Astrocyte of the cerebellum (primary cell): Measurements from ENCODE around the gene MBNL2.

ENCODE experiments used
- DNase-seq: peaks from one replicate; pipeline ENCODE4 v3.0.0-alpha.2; 2011; ENCODE audit warnings: low read depth
- H3K4me3 ChIP-seq: 2 replicates; pipeline ENCODE4 v1.5.1; 2011; ENCODE audit warnings: mild to moderate bottlenecking, low read depth, low read length, moderate library complexity
- in situ Hi-C: cut with HindIII; loops from 2 replicates; pipeline ENCODE4 v1.10.0; 2017; ENCODE audit warnings: low sequenced_read_pairs
- TF ChIP-seq, protein P1 (sequence below): IDR thresholded peaks from 2 replicates; pipeline ENCODE4 v1.5.1; 2012; ENCODE audit warnings: low read length, low read depth, moderate library complexity, mild to moderate bottlenecking; ENCODE audit errors: missing control alignments

Gene MBNL2

DNA sequence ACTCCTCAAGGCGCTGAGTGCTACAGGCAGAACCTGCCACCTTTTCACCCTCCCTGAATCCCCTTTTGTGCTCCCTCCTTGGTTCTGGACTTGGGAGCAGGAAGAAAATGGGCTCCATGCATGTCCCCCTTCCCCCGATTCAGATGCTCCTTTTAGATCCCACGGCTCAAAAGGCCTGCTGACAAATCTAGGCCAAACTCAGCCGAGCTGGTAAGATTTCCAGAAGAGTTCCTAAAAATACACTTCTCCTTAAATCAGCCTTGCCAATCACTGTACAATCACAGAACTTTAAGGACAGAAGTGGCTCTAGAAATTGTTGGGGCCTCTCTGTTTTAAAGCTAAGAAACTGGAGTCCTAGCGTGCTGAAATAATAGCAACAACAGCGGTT, 37.3 kb downstream of the MBNL2 start:
- in situ Hi-C loops, result no loop called here
- DNase-seq, result no peak
- H3K4me3 ChIP-seq, result no peak overlapping the region
- TF ChIP-seq, protein P1, sequence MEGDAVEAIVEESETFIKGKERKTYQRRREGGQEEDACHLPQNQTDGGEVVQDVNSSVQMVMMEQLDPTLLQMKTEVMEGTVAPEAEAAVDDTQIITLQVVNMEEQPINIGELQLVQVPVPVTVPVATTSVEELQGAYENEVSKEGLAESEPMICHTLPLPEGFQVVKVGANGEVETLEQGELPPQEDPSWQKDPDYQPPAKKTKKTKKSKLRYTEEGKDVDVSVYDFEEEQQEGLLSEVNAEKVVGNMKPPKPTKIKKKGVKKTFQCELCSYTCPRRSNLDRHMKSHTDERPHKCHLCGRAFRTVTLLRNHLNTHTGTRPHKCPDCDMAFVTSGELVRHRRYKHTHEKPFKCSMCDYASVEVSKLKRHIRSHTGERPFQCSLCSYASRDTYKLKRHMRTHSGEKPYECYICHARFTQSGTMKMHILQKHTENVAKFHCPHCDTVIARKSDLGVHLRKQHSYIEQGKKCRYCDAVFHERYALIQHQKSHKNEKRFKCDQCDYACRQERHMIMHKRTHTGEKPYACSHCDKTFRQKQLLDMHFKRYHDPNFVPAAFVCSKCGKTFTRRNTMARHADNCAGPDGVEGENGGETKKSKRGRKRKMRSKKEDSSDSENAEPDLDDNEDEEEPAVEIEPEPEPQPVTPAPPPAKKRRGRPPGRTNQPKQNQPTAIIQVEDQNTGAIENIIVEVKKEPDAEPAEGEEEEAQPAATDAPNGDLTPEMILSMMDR, result no peak

DNA sequence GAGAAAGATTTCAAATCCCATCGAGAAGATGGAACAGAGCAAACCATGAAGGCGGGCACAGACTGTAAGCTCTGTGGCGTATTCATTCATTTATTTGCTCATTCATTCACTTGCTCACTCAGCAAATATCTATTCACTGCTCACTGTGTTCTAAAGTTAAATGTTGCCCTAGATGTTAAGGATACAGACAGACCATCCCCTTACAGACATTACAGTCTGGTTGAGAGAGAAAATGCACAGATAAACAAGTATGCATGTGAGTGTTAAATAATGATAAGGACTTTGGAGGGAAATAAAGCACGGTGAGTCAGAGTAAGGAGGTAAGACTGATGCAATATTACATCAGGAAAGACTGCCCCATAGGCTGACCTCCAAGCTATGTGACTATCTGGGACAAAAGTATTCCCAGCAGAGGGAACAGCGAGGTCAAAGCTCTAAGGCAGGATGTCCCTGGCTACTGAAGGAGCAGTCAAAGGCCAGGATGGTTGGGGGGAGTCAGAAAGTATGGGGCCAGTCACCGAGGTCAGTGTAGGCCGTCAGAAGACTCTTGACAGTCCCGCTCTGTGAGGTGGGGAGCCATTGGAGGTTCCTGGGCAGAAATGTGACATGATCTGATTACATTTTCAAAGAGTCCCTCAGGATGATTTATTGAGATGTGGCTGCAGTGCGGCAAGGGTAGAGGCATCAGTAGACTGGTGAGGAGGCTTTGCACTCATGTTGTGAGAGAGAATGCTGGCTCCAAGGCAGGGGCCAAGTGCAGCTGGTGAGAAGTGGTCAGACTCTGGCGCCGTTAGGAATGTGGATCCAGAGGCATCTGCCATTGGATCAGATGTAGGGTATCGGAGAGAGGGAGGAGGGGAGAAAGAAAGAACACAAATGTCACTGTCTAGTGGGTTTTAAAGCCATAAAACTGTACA, 37.9 kb downstream of the MBNL2 start:
- in situ Hi-C loops, result no loop called here
- no peak for DNase-seq
- no peak overlapping the region for H3K4me3 ChIP-seq
- TF ChIP-seq, protein P1, result no peak

DNA sequence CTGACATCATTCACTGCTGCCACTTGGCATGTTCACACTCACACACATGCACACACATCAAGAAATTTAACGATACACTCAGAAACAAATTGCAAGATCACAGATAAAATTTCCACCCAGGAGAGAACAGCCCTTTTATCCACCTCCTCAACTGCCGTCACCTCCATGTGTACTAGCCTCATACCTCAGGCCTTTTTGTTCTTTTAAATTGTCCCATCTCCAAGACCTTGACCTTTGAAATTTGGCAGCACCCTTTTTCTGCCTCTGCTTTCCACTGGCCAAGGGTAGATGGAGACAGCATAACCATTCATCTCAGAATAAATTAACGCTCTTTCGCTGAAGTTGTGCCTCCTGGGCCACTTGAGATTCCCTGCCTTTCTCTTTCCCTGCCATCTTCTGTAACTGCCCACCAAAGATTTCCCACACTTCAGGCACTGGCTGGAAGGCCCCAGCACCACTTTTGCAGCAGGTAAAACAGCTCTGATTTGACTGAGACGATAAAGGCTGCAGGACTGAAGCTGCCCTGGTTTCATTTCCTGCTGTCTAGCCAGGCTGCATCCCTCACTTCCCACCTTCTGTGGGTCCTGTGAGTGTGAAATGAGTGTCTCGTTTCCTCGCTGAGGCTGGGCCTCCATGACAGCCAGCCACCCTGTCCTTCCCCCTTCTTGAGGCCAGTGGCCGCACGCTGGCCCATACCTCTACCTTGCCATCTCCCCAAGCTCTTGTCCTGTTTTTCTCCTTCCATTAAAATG, 39.3 kb downstream of the MBNL2 start:
- in situ Hi-C loops, result no loop called here
- no peak for DNase-seq
- TF ChIP-seq, protein P1, result no peak
- no peak overlapping the region for H3K4me3 ChIP-seq

DNA sequence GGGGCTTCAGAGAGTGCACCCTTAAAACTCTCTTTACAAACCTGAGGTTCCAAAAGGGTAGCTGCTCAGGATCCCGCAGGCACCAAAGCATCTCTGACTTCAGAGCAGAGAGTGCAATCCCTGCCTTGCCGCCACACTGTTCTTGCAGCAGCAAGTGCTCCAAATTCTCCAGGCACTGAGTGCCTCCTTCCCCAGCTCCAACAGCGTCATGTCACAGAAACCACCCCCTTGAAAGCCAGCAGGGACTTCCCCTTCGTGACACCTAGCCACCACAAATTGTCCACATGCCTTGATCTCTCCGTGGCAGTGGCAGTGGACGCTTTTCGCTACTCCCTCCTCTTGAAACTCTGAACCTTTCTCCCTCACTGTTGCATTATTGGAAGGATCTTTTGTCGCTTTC, 39.9 kb downstream of the MBNL2 start:
- in situ Hi-C loops, result no loop called here
- DNase-seq, result no peak
- TF ChIP-seq, protein P1, result no peak
- no peak overlapping the region for H3K4me3 ChIP-seq

DNA sequence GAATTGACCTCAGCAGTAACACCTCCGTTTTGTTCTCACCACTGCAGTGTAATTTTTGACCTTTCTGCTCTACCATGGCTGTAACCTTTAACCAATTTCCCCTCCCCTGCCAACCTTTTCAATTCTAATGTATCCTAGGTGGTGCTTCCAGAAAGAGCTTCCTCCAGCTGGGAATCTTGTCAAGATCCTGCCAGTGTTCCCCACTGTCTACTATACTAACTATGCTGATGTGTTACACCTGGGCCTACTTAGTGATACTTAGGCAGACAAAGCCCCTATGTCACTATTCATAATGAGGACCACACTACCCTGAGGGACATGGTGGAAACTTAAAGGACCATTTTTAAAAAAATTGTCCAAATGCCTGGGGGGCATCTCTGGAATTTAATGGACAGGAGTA, 41.0 kb downstream of the MBNL2 start:
- DNase-seq, result no peak
- TF ChIP-seq, protein P1, result no peak
- no peak overlapping the region for H3K4me3 ChIP-seq
- in situ Hi-C loops, result no loop called here

DNA sequence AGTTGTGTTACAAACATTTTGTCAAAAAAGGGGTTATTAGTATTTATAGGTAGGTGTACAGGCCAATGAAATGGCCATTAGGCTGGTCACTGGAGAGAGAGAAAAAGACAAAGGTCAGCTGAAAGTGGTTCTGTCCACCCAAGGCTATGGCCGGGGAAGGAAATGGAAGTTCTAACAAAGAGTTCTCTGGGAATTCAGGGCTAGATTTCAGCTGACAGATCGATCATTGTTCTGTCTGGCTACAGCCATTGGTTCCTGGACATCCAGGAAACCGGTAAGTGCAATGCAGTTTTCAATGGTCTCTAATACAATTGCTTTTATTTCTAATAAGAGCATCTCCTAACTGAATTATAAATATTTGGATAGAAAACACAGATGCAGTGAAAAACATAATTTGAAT, 42.5 kb downstream of the MBNL2 start:
- no peak overlapping the region for H3K4me3 ChIP-seq
- TF ChIP-seq, protein P1, result no peak
- in situ Hi-C loops, result no loop called here
- DNase-seq, result no peak
